Type B pancreatic cell (in vitro differentiated cells): ENCODE measurements around the gene PRRX1. TPM values are rescaled to one million over a fixed set of nuclear protein-coding genes. Genes with fewer than 3 reads are reported as not detected.

Experiments used
- DNase-seq: peaks from one replicate; pipeline ENCODE4 v3.0.0; 2021; ENCODE audit warnings: mixed read lengths; ENCODE audit not compliant: unreplicated experiment; ENCODE audit errors: extremely low spot score
- H3K27ac Mint-ChIP-seq: 2 replicates; pipeline ENCODE4 v1.8.0; 2021; ENCODE audit warnings: mild to moderate bottlenecking, mixed read lengths
- H3K27me3 Mint-ChIP-seq: 2 replicates; pipeline ENCODE4 v1.8.0; 2021; ENCODE audit warnings: mixed read lengths
- H3K36me3 Mint-ChIP-seq: 2 replicates; pipeline ENCODE4 v1.8.0; 2021; ENCODE audit warnings: mixed read lengths
- H3K4me1 Mint-ChIP-seq: one replicate; pipeline ENCODE4 v1.8.0; 2021; ENCODE audit warnings: mixed read lengths; ENCODE audit not compliant: unreplicated experiment
- H3K4me3 Mint-ChIP-seq: 2 replicates; pipeline ENCODE4 v1.8.0; 2021; ENCODE audit warnings: mild to moderate bottlenecking, mixed read lengths
- H3K9me3 Mint-ChIP-seq: 2 replicates; pipeline ENCODE4 v1.8.0; 2021; ENCODE audit warnings: mixed read lengths
- CTCF ChIP-seq: fragments of 200-600 bp; sonication (generic); conservative IDR thresholded peaks from 2 replicates; pipeline ENCODE4 v1.5.0; 2021; ENCODE audit warnings: antibody characterized with exemption, mild to moderate bottlenecking
- total RNA-seq: library from RNA; stranded (reverse); gene quantifications from 2 replicates; pipeline ENCODE4 v1.2.1, GENCODE V29; 2021; ENCODE audit warnings: low replicate concordance

PRRX1 gene
- total RNA-seq, 1 donor from 2014 or later = 142 TPM

- H3K9me3 Mint-ChIP-seq = no peaks in the 10 kb centered on the region
- no peaks in the 10 kb centered on the region for H3K36me3 Mint-ChIP-seq
- H3K4me3 Mint-ChIP-seq = no peak overlapping the region
- H3K4me1 Mint-ChIP-seq = peaks cover 61% of the 10 kb centered on the region
- no peak for TF ChIP-seq CTCF
- no peak for DNase-seq
- H3K27me3 Mint-ChIP-seq = peaks cover 3% of the 10 kb centered on the region
- H3K27ac Mint-ChIP-seq = no peak overlapping the region
These were observed 32.1 kb downstream of the PRRX1 start for GRCh38 chr1:170695955-170696590.

- no peak for TF ChIP-seq CTCF
- Mint-ChIP-seq H3K27me3 (peaks cover under 1% of the 10 kb centered on the region), H3K36me3 (no peaks in the 10 kb centered on the region), H3K4me3 (no peak overlapping the region), H3K4me1 (peaks cover 60% of the 10 kb centered on the region), H3K27ac (no peak overlapping the region), H3K9me3 (no peaks in the 10 kb centered on the region)
- no peak for DNase-seq
These were observed 32.8 kb downstream of the PRRX1 start for GRCh38 chr1:170696591-170697290.

GRCh38 chr1:170697316-170697715 is 33.4 kb downstream of the PRRX1 start:
- Mint-ChIP-seq H3K27me3 (no peaks in the 10 kb centered on the region), H3K27ac (no peak overlapping the region), H3K36me3 (no peaks in the 10 kb centered on the region), H3K9me3 (no peaks in the 10 kb centered on the region), H3K4me1 (peaks cover 58% of the 10 kb centered on the region), H3K4me3 (no peak overlapping the region)
- no peak for TF ChIP-seq CTCF
- no peak for DNase-seq

GRCh38 chr1:170698301-170699275 is 34.7 kb downstream of the PRRX1 start:
- Mint-ChIP-seq H3K27me3 (no peaks in the 10 kb centered on the region), H3K36me3 (peaks cover 1% of the 10 kb centered on the region), H3K9me3 (no peaks in the 10 kb centered on the region), H3K27ac (no peak overlapping the region), H3K4me3 (no peak overlapping the region), H3K4me1 (peaks cover 46% of the 10 kb centered on the region)
- DNase-seq = no peak
- no peak for TF ChIP-seq CTCF

DNA sequence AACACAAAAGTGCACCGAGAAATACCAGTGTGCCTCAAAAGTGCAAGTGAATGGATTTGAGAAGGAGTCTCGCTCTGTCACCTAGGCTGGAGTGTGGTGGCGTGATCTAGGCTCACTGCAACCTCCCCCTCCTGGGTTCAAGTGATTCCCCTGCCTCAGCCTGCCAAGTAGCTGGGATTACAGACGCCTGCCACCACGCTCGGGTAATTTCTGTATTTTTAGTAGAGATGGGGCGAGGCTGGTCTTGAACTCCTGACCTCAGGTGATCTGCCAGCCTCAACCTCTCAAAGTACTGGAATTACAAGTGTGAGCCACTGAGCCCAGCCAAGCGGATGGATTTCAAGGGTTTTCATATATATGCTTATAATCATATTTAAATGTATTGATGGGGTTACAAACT is 35.8 kb downstream of the PRRX1 start:
- Mint-ChIP-seq H3K27ac (no peak overlapping the region), H3K4me3 (peak overlapping the region; percentile 16), H3K36me3 (peaks cover 4% of the 10 kb centered on the region), H3K27me3 (no peaks in the 10 kb centered on the region), H3K4me1 (peaks cover 41% of the 10 kb centered on the region), H3K9me3 (no peaks in the 10 kb centered on the region)
- DNase-seq = no peak
- no peak for TF ChIP-seq CTCF
